HG03469 (cell line): ENCODE measurements around the gene LRRC63.
"Not testable (repeated sequence)": the region's sequence is repeated elsewhere in the genome, so short reads cannot be mapped to it uniquely, and the experiment has no call there.

Experiments used
- ATAC-seq: cut with Tn5 transposase; IDR thresholded peaks from one replicate; pipeline ENCODE4 v1.9.1; 2021; ENCODE audit warnings: mild to moderate bottlenecking, moderate library complexity, moderate number of reproducible peaks; ENCODE audit not compliant: unreplicated experiment

Gene LRRC63

GRCh38 chr13:46179969-46180763, 31.6 kb upstream of the LRRC63 start:
- ATAC-seq, result no peak

- ATAC-seq, result no peak
Measured at GRCh38 chr13:46181377-46181839, 30.3 kb upstream of the LRRC63 start.

- peak; percentile 39 for ATAC-seq
Measured at GRCh38 chr13:46181840-46182490, 29.8 kb upstream of the LRRC63 start, which contains the start of gene LCP1. TSS of gene LCP1 (minus strand) at chr13:46182177. CDS start at chr13:46159662, 22,515 bp downstream.

- no peak for ATAC-seq
Measured at GRCh38 chr13:46182491-46182877, 29.2 kb upstream of the LRRC63 start.

- no peak for ATAC-seq
Measured at GRCh38 chr13:46183018-46183946, 28.4 kb upstream of the LRRC63 start.

GRCh38 chr13:46184277-46184699, 27.4 kb upstream of the LRRC63 start:
- peak; percentile 32 for ATAC-seq

GRCh38 chr13:46185634-46186033, 26.1 kb upstream of the LRRC63 start:
- ATAC-seq, result no peak

- ATAC-seq, result no peak
Measured at GRCh38 chr13:46192412-46192811, 19.3 kb upstream of the LRRC63 start.

GRCh38 chr13:46195016-46195415, 16.7 kb upstream of the LRRC63 start:
- no peak for ATAC-seq

GRCh38 chr13:46197299-46198048, 14.3 kb upstream of the LRRC63 start:
- no peak for ATAC-seq

- ATAC-seq, result no peak
Measured at GRCh38 chr13:46198696-46199193, 13.0 kb upstream of the LRRC63 start.

GRCh38 chr13:46202188-46202795, 9.4 kb upstream of the LRRC63 start:
- no peak for ATAC-seq

- ATAC-seq, result no peak
Measured at GRCh38 chr13:46202966-46203365, 8.8 kb upstream of the LRRC63 start.

- no peak for ATAC-seq
Measured at GRCh38 chr13:46206143-46206542, 5.6 kb upstream of the LRRC63 start.

- ATAC-seq, result no peak
Measured at GRCh38 chr13:46207828-46208227, 3.9 kb upstream of the LRRC63 start.

GRCh38 chr13:46210362-46211083, 1.2 kb upstream of the LRRC63 start:
- ATAC-seq, result no peak

GRCh38 chr13:46211116-46211482, 629 bp upstream of the LRRC63 start:
- no peak for ATAC-seq

- no peak for ATAC-seq
Measured at GRCh38 chr13:46213242-46213641, 1.5 kb downstream of the LRRC63 start.

GRCh38 chr13:46214741-46215140, 3.0 kb downstream of the LRRC63 start:
- not testable (repeated sequence) for ATAC-seq
